ENCODE results near the gene COL4A6. TPM values are rescaled to one million over a fixed set of nuclear protein-coding genes. Genes with fewer than 3 reads are reported as not detected.

The COL4A6 gene
- total and polyA plus RNA-seq, 2 of the 4 experiments (the other 2 are of a cell fraction), result 0.36 to 0.74 TPM

DNA sequence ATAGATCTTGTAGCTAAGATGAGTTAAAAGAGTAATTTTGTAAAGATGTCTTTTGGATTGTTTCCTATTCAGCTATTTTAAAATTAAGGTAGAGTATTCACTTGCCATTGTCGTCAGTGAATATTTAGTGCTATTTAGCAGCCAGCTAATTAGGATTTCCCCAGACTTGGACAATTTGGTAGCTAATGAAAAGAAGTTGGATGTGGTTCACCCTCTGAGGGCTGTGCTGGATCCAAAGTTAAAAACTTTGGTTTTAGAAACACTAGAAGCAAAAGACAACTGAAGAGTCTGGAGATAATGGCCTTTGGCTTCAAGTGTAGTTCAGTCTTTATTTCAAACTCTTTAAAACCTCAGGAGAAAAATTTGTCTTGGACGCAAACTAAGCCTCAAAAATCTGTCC lies 305.3 kb downstream of the COL4A6 start:
- dilution Hi-C loops (cut with HindIII; ENCODE audit: low sequenced_read_pairs, unreplicated experiment), result no loop called here

More for the DNA sequence above, 305.3 kb downstream of the COL4A6 start:
- Histone ChIP-seq H3K79me1 (ENCODE audit: low read depth in 1 of 2, low read length in 2 of 2) (no peaks in the 10 kb centered on the region), H4K91ac (ENCODE audit: insufficient read depth, low read depth, low read length) (no peak overlapping the region), H3K4me1 (ENCODE audit: control insufficient read depth, insufficient read depth, low read length) (no peaks in the 10 kb centered on the region), H3K9me1 (ENCODE audit: insufficient read depth, low read length) (no peaks in the 10 kb centered on the region), H2BK120ac (ENCODE audit: low read depth, low read length) (no peak overlapping the region), H2BK20ac (ENCODE audit: low read depth, low read length) (no peak overlapping the region), H3K4me3 (ENCODE audit: insufficient read depth, low read depth, low read length) (no peak overlapping the region), H3K9me3 (ENCODE audit: control insufficient read depth, insufficient read depth, low read length) (no peaks in the 10 kb centered on the region), H3K23ac (ENCODE audit: low read depth, low read length) (no peak overlapping the region), H3K9ac (ENCODE audit: low read depth, low read length) (no peak overlapping the region), H3K27ac (ENCODE audit: insufficient read depth, low read length) (no peak overlapping the region), H4K20me1 (ENCODE audit: insufficient read depth, low read length) (no peaks in the 10 kb centered on the region), H3K36me3 (ENCODE audit: control insufficient read depth, insufficient read depth, low read length) (no peaks in the 10 kb centered on the region), H2AFZ (replicated peaks; ENCODE audit: low read length, poor library complexity) (no peak overlapping the region), H4K8ac (ENCODE audit: low read depth in 2 of 2, low read length in 2 of 2) (no peak overlapping the region), H3K4ac (ENCODE audit: low read depth, low read length) (no peak overlapping the region), H2AK9ac (replicated peaks; ENCODE audit: low read depth, low read length, poor library complexity) (no peak overlapping the region), H2BK15ac (ENCODE audit: low read depth, low read length) (no peak overlapping the region), H3K4me2 (ENCODE audit: low read depth, low read length) (no peak overlapping the region), H3K18ac (ENCODE audit: low read depth, low read length) (no peak overlapping the region), H4K5ac (ENCODE audit: low read depth, low read length) (no peak overlapping the region), H3K27me3 (ENCODE audit: control insufficient read depth, insufficient read depth, low read length) (no peaks in the 10 kb centered on the region), H2BK5ac (ENCODE audit: low read depth, low read length, poor library complexity, severe bottlenecking) (no peak overlapping the region), H2AK5ac (ENCODE audit: low read depth, low read length) (no peak overlapping the region), H3K14ac (replicated peaks; ENCODE audit: low read depth, low read length) (no peak overlapping the region), H3K56ac (ENCODE audit: extremely low read depth, insufficient read depth, low read length) (no peak overlapping the region)
- ChIA-PET POLR2A (ENCODE audit: unreplicated experiment) (no interaction called here), CTCF (no interaction called here)
- in situ Hi-C loops (cut with MboI; ENCODE audit: low sequenced_read_pairs) (no loop called here), intact Hi-C loops (cut with micrococcal nuclease) (no loop called here)
- TF ChIP-seq, protein P1, sequence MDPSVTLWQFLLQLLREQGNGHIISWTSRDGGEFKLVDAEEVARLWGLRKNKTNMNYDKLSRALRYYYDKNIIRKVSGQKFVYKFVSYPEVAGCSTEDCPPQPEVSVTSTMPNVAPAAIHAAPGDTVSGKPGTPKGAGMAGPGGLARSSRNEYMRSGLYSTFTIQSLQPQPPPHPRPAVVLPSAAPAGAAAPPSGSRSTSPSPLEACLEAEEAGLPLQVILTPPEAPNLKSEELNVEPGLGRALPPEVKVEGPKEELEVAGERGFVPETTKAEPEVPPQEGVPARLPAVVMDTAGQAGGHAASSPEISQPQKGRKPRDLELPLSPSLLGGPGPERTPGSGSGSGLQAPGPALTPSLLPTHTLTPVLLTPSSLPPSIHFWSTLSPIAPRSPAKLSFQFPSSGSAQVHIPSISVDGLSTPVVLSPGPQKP (IDR thresholded peaks at IDR 0.05; ENCODE audit: borderline replicate concordance, low read depth, low read length), result no peak
- TF ChIP-seq, protein P2, sequence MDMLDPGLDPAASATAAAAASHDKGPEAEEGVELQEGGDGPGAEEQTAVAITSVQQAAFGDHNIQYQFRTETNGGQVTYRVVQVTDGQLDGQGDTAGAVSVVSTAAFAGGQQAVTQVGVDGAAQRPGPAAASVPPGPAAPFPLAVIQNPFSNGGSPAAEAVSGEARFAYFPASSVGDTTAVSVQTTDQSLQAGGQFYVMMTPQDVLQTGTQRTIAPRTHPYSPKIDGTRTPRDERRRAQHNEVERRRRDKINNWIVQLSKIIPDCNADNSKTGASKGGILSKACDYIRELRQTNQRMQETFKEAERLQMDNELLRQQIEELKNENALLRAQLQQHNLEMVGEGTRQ (IDR thresholded peaks at IDR 0.05; ENCODE audit: low read depth, low read length), result no peak
- no peak for TF ChIP-seq SMC3 (IDR thresholded peaks at IDR 0.05; ENCODE audit: low read depth, low read length)
- no peak for TF ChIP-seq CEBPB (IDR thresholded peaks at IDR 0.05; ENCODE audit: low read depth, low read length)
- TF ChIP-seq BHLHE40 (IDR thresholded peaks at IDR 0.05; ENCODE audit: low read depth, low read length), result no peak
- no peak for TF ChIP-seq CHD1 (IDR thresholded peaks at IDR 0.05; ENCODE audit: low read depth, low read length)
- no peak for TF ChIP-seq MAZ (IDR thresholded peaks at IDR 0.05; ENCODE audit: borderline replicate concordance, low read depth, low read length)
- TF ChIP-seq POLR2A (IDR thresholded peaks at IDR 0.05; ENCODE audit: low read depth, low read length), result no peak
- TF ChIP-seq, protein P3, sequence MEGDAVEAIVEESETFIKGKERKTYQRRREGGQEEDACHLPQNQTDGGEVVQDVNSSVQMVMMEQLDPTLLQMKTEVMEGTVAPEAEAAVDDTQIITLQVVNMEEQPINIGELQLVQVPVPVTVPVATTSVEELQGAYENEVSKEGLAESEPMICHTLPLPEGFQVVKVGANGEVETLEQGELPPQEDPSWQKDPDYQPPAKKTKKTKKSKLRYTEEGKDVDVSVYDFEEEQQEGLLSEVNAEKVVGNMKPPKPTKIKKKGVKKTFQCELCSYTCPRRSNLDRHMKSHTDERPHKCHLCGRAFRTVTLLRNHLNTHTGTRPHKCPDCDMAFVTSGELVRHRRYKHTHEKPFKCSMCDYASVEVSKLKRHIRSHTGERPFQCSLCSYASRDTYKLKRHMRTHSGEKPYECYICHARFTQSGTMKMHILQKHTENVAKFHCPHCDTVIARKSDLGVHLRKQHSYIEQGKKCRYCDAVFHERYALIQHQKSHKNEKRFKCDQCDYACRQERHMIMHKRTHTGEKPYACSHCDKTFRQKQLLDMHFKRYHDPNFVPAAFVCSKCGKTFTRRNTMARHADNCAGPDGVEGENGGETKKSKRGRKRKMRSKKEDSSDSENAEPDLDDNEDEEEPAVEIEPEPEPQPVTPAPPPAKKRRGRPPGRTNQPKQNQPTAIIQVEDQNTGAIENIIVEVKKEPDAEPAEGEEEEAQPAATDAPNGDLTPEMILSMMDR (conservative IDR thresholded peaks at IDR 0.05; ENCODE audit: low read depth, low read length), result no peak
- no peak for TF ChIP-seq MAFK (IDR thresholded peaks at IDR 0.05; ENCODE audit: low read depth, low read length)
- TF ChIP-seq RCOR1 (IDR thresholded peaks at IDR 0.05; ENCODE audit: insufficient replicate concordance, low read length), result no peak
- no TSS peak for BruUV-seq (replicated peaks)
- DNase-seq, result no peak
- no peak for ATAC-seq (ENCODE audit: low read depth)
- no CpG with 5 or more reads among the region's 2 CpGs for WGBS, 2 experiments (ENCODE audit: extremely low coverage in 2 of 2, insufficient read length in 1 of 2)
